ENCODE results near the gene PCDHB14.

The PCDHB14 gene

GRCh38 chr5:141272906-141273305 lies 49.8 kb downstream of the PCDHB14 start:
- H3K9me3 Mint-ChIP-seq = peaks cover 75% of the 10 kb centered on the region
- H3K27me3 Mint-ChIP-seq (ENCODE audit: low read depth) = no peaks in the 10 kb centered on the region
- H3K4me3 Mint-ChIP-seq = no peak overlapping the region
- TF ChIP-seq, protein P1, sequence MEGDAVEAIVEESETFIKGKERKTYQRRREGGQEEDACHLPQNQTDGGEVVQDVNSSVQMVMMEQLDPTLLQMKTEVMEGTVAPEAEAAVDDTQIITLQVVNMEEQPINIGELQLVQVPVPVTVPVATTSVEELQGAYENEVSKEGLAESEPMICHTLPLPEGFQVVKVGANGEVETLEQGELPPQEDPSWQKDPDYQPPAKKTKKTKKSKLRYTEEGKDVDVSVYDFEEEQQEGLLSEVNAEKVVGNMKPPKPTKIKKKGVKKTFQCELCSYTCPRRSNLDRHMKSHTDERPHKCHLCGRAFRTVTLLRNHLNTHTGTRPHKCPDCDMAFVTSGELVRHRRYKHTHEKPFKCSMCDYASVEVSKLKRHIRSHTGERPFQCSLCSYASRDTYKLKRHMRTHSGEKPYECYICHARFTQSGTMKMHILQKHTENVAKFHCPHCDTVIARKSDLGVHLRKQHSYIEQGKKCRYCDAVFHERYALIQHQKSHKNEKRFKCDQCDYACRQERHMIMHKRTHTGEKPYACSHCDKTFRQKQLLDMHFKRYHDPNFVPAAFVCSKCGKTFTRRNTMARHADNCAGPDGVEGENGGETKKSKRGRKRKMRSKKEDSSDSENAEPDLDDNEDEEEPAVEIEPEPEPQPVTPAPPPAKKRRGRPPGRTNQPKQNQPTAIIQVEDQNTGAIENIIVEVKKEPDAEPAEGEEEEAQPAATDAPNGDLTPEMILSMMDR (IDR thresholded peaks at IDR 0.05; ENCODE audit: unreplicated experiment in 3 of 3) = no peak
- H3K27ac Mint-ChIP-seq = no peak overlapping the region
- peaks cover 72% of the 10 kb centered on the region for H3K36me3 Mint-ChIP-seq (ENCODE audit: low read depth)
- no peaks in the 10 kb centered on the region for H3K4me1 Mint-ChIP-seq
